GM12878 (cell line): ENCODE data around the gene CAPZB. TPM values are rescaled to one million over a fixed set of nuclear protein-coding genes. Genes with fewer than 3 reads are reported as not detected.

Experiments
- ATAC-seq: fragments of 200-7000 bp; cut with Tn5 transposase; 3 replicates; pipeline ENCODE4 v1.9.1; 2020; ENCODE audit warnings: mild to moderate bottlenecking, moderate library complexity
- BruUV-seq: library from RNA; stranded (reverse); fragments of 400-500 nt; replicated peaks from 2 replicates; lab custom pipeline; 2021; lab: Mats Ljungman, UMichigan
- CTCF ChIA-PET: fragments of 300-600 bp; sonication (Branson Sonifier 250); formaldehyde crosslinking; extraction: SDS; loops from one replicate; lab custom pipeline; 2021; ENCODE audit warnings: inconsistent platforms; lab: Yijun Ruan, JAX
- POLR2A ChIA-PET: fragments of 350-600 bp; formaldehyde crosslinking; extraction: SDS; loops from one replicate; lab custom pipeline; 2021; ENCODE audit warnings: inconsistent platforms; lab: Charles Lee
- RAD21 ChIA-PET: fragments of 300-600 bp; sonication (Branson Sonifier 250); formaldehyde crosslinking; loops from one replicate; lab custom pipeline; 2023; ENCODE audit warnings: antibody characterized with exemption; ENCODE audit not compliant: unreplicated experiment; lab: Charles Lee
- SMC1A ChIA-PET: fragments of 300-600 bp; sonication (Branson Sonifier 250); formaldehyde crosslinking; loops from one replicate; lab custom pipeline; 2023; ENCODE audit not compliant: unreplicated experiment, uncharacterized antibody; lab: Charles Lee
- DNase-seq: peaks from one replicate; pipeline ENCODE4 v3.0.0-alpha.2; 2011; ENCODE audit warnings: low read depth, low spot score
- FAIRE-seq: peaks from 3 replicates; lab custom pipeline; 2011; peaks lifted over from hg19 to GRCh38; lab: Jason Lieb, UNC
- H2AFZ ChIP-seq: 2 replicates; pipeline ENCODE4 v1.6.0; 2011; ENCODE audit warnings: low read depth, low read length, control low read depth; ENCODE audit not compliant: control insufficient read depth
- H3K27ac ChIP-seq: 2 replicates; pipeline ENCODE4 v1.5.1; 2011; ENCODE audit warnings: control low read depth; ENCODE audit not compliant: control insufficient read depth, insufficient read depth
- H3K27me3 ChIP-seq, 2 experiments: replicated peaks in 1 of 2; 2 replicates each; pipeline versions ENCODE4 v1.6.0 to v1.6.1; 2011; ENCODE audit warnings: low read length in 1 of 2; ENCODE audit not compliant: control insufficient read depth in 2 of 2, insufficient read depth in 2 of 2
- H3K36me3 ChIP-seq, 2 experiments: 2 replicates each; pipeline ENCODE4 v1.5.1; 2011; ENCODE audit warnings: low read length in 1 of 2; ENCODE audit not compliant: control insufficient read depth in 2 of 2, insufficient read depth in 2 of 2
- H3K4me1 ChIP-seq: 2 replicates; pipeline ENCODE4 v1.6.1; 2011; ENCODE audit warnings: mild to moderate bottlenecking, low read length, moderate library complexity, mixed read lengths; ENCODE audit not compliant: control insufficient read depth, insufficient read depth
- H3K4me2 ChIP-seq: 2 replicates; pipeline ENCODE4 v1.6.0; 2011; ENCODE audit warnings: control low read depth; ENCODE audit not compliant: control insufficient read depth, insufficient read depth
- H3K4me3 ChIP-seq: fragments of 200-600 bp; sonication (generic); 2 replicates; pipeline ENCODE4 v1.5.1; 2016
- H3K79me2 ChIP-seq: 2 replicates; pipeline ENCODE4 v1.6.0; 2011; ENCODE audit warnings: low read length; ENCODE audit not compliant: control insufficient read depth, insufficient read depth
- H3K9ac ChIP-seq: 2 replicates; pipeline ENCODE4 v1.8.0; 2011; ENCODE audit warnings: low read length, control low read depth, mixed read lengths; ENCODE audit not compliant: control insufficient read depth, insufficient read depth
- H3K9me3 ChIP-seq: replicated peaks from 3 replicates; pipeline ENCODE4 v1.5.1; 2011; ENCODE audit warnings: mild to moderate bottlenecking, low read length; ENCODE audit not compliant: control insufficient read depth, insufficient read depth
- H4K20me1 ChIP-seq: 2 replicates; pipeline ENCODE4 v1.6.0; 2011; ENCODE audit not compliant: control insufficient read depth, insufficient read depth
- ATF7 ChIP-seq: fragments of 450-650 bp; IDR thresholded peaks from 2 replicates; pipeline ENCODE4 v1.6.1; 2016; ENCODE audit warnings: low read depth, mild to moderate bottlenecking
- CBX3 ChIP-seq: fragments of 200-600 bp; sonication (generic); IDR thresholded peaks from 2 replicates; pipeline ENCODE4 v1.6.1; 2016; ENCODE audit warnings: low read depth, borderline replicate concordance
- CREB1 ChIP-seq: IDR thresholded peaks from 2 replicates; pipeline ENCODE4 v1.6.1; 2012; ENCODE audit warnings: low read depth, mild to moderate bottlenecking, inconsistent platforms
- HDAC2 ChIP-seq: fragments of 200-600 bp; sonication (generic); IDR thresholded peaks from 2 replicates; pipeline ENCODE4 v1.6.1; 2017
- KDM1A ChIP-seq: fragments of 200-600 bp; sonication (generic); IDR thresholded peaks from 2 replicates; pipeline ENCODE4 v1.6.1; 2016; ENCODE audit warnings: borderline replicate concordance
- NRF1 ChIP-seq: conservative IDR thresholded peaks from 2 replicates; pipeline ENCODE4 v1.6.1; 2011; ENCODE audit warnings: mild to moderate bottlenecking, low read depth, low read length, improper control_type of control experiment
- POLR2A ChIP-seq: IDR thresholded peaks from 2 replicates; pipeline ENCODE4 v1.6.1; 2011; ENCODE audit warnings: low read depth, mild to moderate bottlenecking, low read length
- ZNF274 ChIP-seq: IDR thresholded peaks from one replicate; pipeline ENCODE4 v1.8.0; 2011; ENCODE audit not compliant: insufficient read length, insufficient read depth
- WGBS: methylation state at CpG from one replicate; pipeline ENCODE4 v1.1.6; 2016; ENCODE audit warnings: low lambda C conversion rate; ENCODE audit not compliant: insufficient replicate concordance, insufficient coverage; ENCODE audit errors: missing lambda C conversion rate; 5-methylcytosine and 5-hydroxymethylcytosine counted together
- in situ Hi-C: fragments of 300-500 bp; cut with MboI; formaldehyde crosslinking; loops from 9 replicates; pipeline ENCODE4 v1.14.3; 2018; ENCODE audit warnings: mixed read lengths
- intact Hi-C: fragments of 100-400 bp; cut with micrococcal nuclease; formaldehyde crosslinking; loops from one replicate; pipeline ENCODE4 v1.14.2; 2022; ENCODE audit not compliant: unreplicated experiment
- polyA plus RNA-seq, 11 experiments: library from polyadenylated mRNA; depleted of rRNA in 4 of 11; unstranded in 6 of 11; stranded (reverse) in 5 of 11; fragments of >200 nt; fragmentation: Nextera tagmentation in 4 of 11; fragmentation: Illumina TruSeq in 1 of 11; extraction: Ambion mirVana in 4 of 11; extraction: Trizol in 1 of 11; gene quantifications; 1 replicate in 1 of 11; 2 replicates in 10 of 11; pipeline versions ENCODE4 v1.2.1 to v1.2.3, GENCODE V29; 2011 to 2016; ENCODE audit warnings: inconsistent platforms in 2 of 11, missing spikeins in 2 of 11, low read depth in 1 of 11
- total RNA-seq, 4 experiments: library from RNA; depleted of rRNA in 3 of 4; stranded (reverse); fragments of >200 nt in 3 of 4; fragmentation: Illumina TruSeq in 1 of 4; extraction: Trizol in 1 of 4; gene quantifications; 2 replicates each; pipeline versions ENCODE4 v1.2.1 to v1.2.3, GENCODE V29; 2013 to 2021

The CAPZB gene
- total and polyA plus RNA-seq, 10 of the 15 experiments (the other 5 are each of a cell fraction or from before 2014, with no cell fraction given), result 104 to 454 (median 213) TPM

DNA sequence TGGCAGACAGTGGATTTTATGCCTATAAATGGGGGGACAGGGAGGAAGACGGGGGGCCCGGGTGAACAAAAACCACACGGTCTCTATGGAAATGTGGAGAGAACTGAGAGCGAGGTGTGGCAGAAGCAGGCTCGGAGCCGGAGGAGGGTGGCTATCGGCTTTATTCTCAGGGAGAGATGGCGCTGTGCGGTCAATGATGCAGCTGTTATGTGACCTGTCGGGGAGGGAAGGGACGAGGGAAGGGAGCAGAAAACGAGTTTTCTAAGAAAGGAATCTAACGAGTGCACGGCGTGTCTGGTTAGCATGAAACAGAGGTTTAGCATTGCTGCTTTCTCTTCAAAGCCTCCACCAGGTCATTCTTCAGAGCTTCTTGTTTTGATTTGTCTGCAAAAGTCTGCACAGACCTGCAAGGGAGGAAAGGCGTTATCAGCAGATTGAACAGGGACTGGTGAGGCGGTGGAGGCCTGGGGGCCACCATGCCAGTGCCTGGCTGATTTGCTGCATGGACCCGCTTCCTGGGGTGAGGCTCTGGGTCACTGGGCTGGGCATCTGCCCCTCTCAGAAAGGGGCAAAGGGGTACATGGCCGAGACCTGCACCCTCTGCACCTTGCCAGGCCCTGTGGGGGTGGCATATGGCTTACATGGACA is 146.0 kb downstream of the CAPZB start:
- H2AFZ ChIP-seq, result no peak overlapping the region
- SMC1A ChIA-PET, result no interaction called here
- CTCF ChIA-PET, result interaction anchor here (1.1 kb wide), 1 partner anchor 243 kb away, joined by 3 read pairs; no protein-coding TSS in a partner anchor
- POLR2A ChIA-PET, result no interaction called here
- FAIRE-seq (no peak), ATAC-seq (no peak), DNase-seq (no peak)
- no peaks in the 10 kb centered on the region for H4K20me1 ChIP-seq
- H3K36me3 ChIP-seq, result peaks cover 15 to 20% of the 10 kb centered on the region in 2 experiments; a peak in 3 of 4 replicates
- H3K9me3 ChIP-seq, result no peaks in the 10 kb centered on the region
- 0 out of 2 replicates have a peak, but pooled peaks cover 3% of the 10 kb centered on the region for H3K4me1 ChIP-seq
- H3K79me2 ChIP-seq, result no peaks in the 10 kb centered on the region
- intact Hi-C loops, result no loop called here
- 91% methylated on average over 19 of the region's 19 CpGs for WGBS
- in situ Hi-C loops, result no loop called here
- RAD21 ChIA-PET, result no interaction called here
- BruUV-seq, result TSS peak; percentile 51
- no peak for TF ChIP-seq NRF1
- 0 out of 2 replicates have a peak, but pooled peaks have one; percentile 9 for TF ChIP-seq POLR2A
- no peak overlapping the region for H3K27ac ChIP-seq
- no peak overlapping the region for H3K4me2 ChIP-seq
- H3K9ac ChIP-seq, result no peak overlapping the region
- H3K27me3 ChIP-seq, result no peaks in the 10 kb centered on the region
- no peak overlapping the region for H3K4me3 ChIP-seq

DNA sequence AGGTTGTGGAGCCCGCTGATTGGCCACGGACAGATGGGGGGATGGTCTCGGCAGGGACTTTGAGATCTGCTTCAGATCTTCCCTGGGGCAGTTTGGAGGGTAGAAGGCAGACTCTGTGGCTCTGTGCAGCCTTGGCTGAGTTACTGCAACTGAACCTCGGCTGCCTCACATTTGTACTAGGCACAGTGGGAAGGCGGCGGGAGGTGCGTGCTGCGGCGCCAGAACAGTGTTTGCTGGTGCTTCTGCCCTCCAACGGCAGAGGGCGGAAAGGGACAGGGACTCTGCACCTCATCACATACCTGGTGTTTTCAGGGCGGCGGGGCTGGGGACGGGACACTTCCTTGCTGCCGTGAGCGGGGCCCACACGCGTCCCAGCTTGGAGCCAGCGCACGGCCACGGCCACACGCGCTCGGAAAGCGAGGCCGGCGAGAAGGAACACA is 147.0 kb downstream of the CAPZB start:
- FAIRE-seq (no peak), ATAC-seq (no peak), DNase-seq (no peak)
- no peaks in the 10 kb centered on the region for H3K27me3 ChIP-seq
- no peak overlapping the region for H3K9ac ChIP-seq
- POLR2A ChIA-PET, result interaction anchor here (0.5 kb wide), 1 partner anchor 243 kb away, joined by 3 read pairs; no protein-coding TSS in a partner anchor
- in situ Hi-C loops (no loop called here), intact Hi-C loops (no loop called here)
- no peak overlapping the region for H3K4me2 ChIP-seq
- CTCF ChIA-PET, result no interaction called here
- RAD21 ChIA-PET, result no interaction called here
- H3K4me1 ChIP-seq, result 0 out of 2 replicates have a peak, but pooled peaks cover 3% of the 10 kb centered on the region
- H3K9me3 ChIP-seq, result no peaks in the 10 kb centered on the region
- H3K36me3 ChIP-seq, result peaks cover 8 to 20% of the 10 kb centered on the region in 2 experiments; a peak in 3 of 4 replicates
- SMC1A ChIA-PET, result no interaction called here
- no peak for TF ChIP-seq KDM1A
- TF ChIP-seq CREB1, result no peak
- no peak for TF ChIP-seq ZNF274
- no peak for TF ChIP-seq CBX3
- no peak for TF ChIP-seq ATF7
- no peak for TF ChIP-seq HDAC2
- H4K20me1 ChIP-seq, result no peaks in the 10 kb centered on the region
- no peak overlapping the region for H3K4me3 ChIP-seq
- no peak overlapping the region for H2AFZ ChIP-seq
- no TSS peak for BruUV-seq
- no peaks in the 10 kb centered on the region for H3K79me2 ChIP-seq
- 96% methylated on average over 27 of the region's 27 CpGs for WGBS
- H3K27ac ChIP-seq, result no peak overlapping the region
